Prostate gland (tissue), 2 donors: ENCODE measurements around the gene HCN4.

Source experiments
- CTCF ChIP-seq, 4 experiments: fragments of 200-600 bp in 2 of 4; fragments of 450-650 bp in 2 of 4; sonication (generic) in 2 of 4; IDR thresholded peaks; 1 replicate in 3 of 4; 2 replicates in 1 of 4; pipeline ENCODE4 v1.5.1; 2016 to 2019; ENCODE audit warnings: antibody characterized with exemption in 4 of 4, mild to moderate bottlenecking in 2 of 4, moderate library complexity in 2 of 4
- POLR2A ChIP-seq: fragments of 450-650 bp; IDR thresholded peaks from one replicate; pipeline ENCODE4 v1.6.1; 2016; ENCODE audit warnings: antibody characterized with exemption, mild to moderate bottlenecking
- POLR2AphosphoS5 ChIP-seq: sonication (generic); formaldehyde crosslinking; IDR thresholded peaks from one replicate; pipeline ENCODE4 v1.6.1; 2017; ENCODE audit warnings: antibody characterized with exemption

GRCh38 chr15:73325191-73325861 is 43.4 kb downstream of the HCN4 start:
- TF ChIP-seq POLR2AphosphoS5 (no peak), POLR2A (no peak), CTCF (IDR thresholded peaks at IDR 0.05) (no peak)
